Right kidney (tissue), 1 donor: ENCODE measurements around the gene RFX2.
"Not testable (repeated sequence)": the region's sequence is repeated elsewhere in the genome, so short reads cannot be mapped to it uniquely, and the experiment has no call there.

Experiments used
- DNase-seq: peaks from one replicate; pipeline ENCODE4 v3.0.0-alpha.2; 2016

RFX2 gene

GRCh38 chr19:6076291-6076665 lies 34.0 kb downstream of the RFX2 start:
- DNase-seq, result no peak

GRCh38 chr19:6074709-6075403 lies 35.4 kb downstream of the RFX2 start:
- no peak for DNase-seq

DNA sequence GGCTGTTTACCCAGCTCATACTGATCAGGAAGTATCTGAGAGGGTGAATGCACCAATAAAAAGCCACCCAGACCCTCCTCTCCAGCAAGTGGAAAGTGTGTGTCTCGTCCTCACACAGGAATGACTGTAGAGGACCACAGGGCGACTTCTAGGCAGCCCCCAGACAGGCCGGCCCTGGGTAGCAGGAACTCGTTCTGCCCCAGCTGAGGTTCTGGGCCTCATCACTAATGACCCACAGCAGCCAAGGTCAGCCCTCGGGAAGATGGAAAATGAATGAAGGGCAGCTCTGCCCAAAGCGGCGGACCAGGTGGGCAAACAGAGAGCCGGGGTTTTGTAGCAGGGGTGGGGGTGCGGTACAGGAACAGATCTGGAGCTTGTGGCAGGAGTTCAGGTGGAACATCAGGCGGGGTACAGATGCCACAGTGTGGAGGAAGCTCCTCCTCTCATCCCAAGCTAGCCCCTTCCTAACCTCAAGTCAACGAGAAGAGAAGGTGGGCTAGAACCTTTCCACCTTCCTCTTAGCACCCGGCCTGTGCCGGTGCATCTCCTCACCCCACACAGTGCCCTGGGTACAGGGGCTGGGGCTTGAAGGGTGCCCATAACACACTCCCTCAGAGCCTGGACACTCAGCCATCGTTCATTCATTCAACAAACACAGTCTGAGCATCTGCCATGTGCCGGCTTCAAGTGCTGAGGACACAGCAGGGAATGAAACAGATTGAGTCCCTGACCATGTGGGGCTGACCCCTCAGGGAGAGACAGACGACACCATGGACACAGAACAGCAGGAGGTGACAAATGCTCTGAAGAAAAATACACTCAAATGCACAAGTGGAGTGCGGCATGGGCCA lies 36.2 kb downstream of the RFX2 start:
- DNase-seq, result no peak

DNA sequence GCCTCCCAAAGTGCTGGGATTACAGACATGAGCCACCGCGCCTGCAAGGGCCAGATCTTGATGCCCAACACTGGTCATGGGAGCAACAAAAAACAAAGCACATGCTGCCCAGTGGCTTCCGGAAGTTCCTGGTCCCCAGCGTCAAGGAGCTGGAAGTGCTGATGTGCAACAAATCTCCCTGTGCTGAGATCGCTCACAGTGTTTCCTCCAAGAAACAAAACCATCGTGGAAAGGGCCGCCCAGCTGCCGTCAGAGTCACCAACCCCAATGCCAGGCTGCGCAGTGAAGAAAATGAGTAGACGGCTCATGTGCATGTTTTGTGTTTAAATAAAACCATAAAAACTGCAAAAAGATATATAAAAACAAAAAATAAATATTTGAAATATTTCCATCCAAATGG lies 37.1 kb downstream of the RFX2 start:
- DNase-seq, result not testable (repeated sequence)

DNA sequence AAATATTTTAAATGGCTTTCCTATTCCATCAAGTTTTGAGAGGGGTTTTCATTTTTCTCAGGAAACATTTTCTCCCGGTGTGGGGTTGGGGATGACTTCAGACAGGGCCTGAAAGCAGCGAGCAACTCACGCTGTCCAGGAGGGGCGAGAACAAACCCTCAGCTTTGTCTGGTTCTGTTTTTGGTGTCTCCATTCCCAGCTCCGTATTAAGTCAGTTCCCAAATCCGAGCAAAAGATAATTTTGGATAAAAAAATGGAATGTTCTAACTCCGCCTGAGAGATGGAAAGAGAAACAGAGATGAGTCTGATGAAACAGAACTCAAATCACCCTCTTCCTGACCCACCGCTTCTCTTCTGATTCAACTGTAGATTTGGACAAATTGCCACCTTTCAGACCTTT lies 38.4 kb downstream of the RFX2 start:
- no peak for DNase-seq

GRCh38 chr19:6070720-6071485 lies 39.4 kb downstream of the RFX2 start:
- no peak for DNase-seq

GRCh38 chr19:6070207-6070681 lies 40.1 kb downstream of the RFX2 start:
- no peak for DNase-seq

DNA sequence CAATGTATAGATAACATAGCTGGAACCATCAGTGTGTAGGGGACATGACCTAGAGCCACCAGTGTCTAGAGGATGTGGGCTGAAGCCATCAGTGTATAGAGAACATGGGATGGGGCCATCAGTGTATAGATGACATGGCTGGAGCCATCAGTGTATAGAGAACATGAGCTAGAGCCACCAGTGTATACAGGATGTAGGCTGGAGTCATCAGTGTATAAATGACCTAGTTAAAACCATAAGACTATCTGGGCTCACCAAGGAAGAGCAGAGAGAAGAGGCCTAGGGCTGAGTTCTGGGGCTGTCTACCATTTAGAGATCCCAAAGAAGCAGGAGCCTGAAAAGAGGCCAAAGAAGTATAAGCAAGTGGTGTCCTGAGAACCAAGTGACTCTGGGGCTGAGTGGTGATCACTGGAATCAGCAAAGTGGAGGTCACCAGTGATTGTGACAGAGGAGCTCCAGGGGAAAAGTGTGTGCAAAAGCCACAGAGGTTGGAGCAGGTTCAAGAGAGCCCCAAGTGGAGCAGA lies 41.0 kb downstream of the RFX2 start:
- DNase-seq, result no peak

DNA sequence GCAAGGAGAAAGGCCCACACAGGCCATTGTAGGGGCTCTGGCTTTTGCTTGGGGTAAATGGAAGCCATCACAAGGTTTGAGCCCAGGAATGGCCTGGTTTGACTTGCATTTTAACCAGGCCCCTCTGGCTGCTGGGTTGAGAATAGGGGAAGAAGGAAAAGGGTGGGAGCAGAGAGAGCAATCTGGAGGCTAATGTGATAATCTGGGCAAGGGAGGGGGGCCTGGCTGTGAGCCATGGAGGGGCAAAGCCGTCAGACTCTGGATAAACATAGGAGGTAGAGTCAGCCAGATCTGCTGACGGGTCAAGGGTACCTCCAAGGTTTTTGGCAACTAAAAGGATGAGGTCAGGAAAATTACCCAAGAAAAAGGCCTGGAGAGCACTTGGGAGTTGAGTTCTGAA lies 41.6 kb downstream of the RFX2 start:
- no peak for DNase-seq

DNA sequence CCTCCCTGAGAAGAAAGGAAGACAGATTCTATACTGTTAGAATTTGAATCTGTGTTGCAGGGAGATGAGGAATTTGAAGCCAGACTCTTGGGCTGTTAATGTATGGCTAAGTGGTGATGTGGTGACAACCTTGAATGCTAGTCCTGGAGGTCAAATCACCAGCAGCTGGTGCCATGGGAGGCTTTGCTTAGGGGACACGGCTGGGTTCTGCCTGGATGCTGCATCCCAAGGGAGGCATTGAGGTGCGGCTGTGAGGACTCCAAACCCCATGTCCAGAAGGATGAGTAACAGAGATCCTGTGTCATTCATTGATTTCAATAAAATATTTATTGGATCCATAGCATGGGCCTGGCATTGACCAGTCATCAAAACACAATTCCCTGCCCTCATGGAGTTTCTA lies 42.3 kb downstream of the RFX2 start:
- no peak for DNase-seq

GRCh38 chr19:6066661-6067646 lies 43.3 kb downstream of the RFX2 start:
- peak; percentile 66 for DNase-seq

DNA sequence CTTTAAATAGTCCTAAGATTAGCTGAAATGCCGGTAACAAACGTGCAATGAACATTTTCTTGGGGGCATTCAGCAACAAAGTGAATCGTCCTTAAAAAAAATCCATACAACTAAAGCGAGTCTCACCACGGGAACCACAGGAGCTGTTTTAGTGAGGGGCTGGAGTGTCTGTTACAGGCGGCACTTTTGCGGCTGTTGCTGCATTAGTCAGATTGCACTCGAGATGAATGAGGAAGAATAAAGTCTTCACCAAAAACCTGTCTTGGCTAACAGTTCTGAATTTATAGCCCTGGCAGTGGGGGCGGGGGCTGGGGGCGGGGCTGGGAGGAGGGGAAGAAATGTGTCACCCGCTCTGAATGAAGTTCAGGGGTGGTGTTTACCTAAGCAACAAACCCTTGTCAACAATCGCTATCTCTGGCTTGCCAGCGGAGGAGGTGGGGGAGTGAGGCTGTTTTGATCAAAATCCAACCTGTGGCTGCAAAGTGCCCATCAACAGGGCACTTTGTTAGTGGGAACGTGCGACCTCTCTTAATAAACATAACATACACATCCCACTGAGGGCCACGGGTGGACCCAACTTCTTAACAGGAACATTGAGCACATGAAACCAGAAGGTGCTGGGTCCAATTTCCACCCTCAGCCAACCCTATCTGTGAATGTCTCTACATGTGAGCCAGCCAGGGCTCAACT lies 44.5 kb downstream of the RFX2 start:
- peak; percentile 44 for DNase-seq

DNA sequence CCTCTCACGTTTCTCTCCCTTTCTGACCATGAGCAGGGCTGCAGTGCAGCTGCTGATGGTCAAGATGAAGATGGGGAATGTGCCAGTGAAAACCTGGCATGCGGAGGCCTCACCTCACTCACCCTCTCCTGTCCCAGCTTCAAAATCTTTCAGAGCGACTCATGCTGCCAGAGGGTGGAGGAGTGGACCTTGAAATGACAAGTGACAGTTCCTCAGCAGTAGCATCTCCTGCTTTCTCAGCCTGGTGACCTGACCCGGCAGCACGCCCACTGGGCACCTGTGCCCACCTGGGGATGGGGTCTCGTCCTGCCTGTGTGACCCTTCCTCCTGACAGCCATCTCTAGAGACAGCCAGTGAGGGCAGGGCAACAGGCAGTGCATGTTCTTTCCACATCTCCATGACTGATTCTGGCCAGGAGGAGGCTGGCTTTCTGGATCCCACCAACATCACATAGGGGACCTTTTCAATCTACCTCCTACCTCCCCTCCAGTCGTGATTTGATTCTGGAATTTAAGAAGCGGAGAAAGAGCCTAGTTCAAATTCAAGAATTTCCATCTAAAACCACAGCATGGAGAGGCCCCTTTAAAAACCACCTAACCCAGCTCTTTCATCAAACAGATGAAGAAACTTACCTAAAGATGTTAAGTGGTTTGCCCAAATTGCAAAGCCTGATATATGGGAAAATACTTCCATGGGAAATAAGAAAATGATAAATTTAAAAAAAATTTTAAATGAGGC lies 45.8 kb downstream of the RFX2 start:
- DNase-seq, result no peak

- no peak for DNase-seq
Measured at GRCh38 chr19:6063576-6064335, 46.5 kb downstream of the RFX2 start.

DNA sequence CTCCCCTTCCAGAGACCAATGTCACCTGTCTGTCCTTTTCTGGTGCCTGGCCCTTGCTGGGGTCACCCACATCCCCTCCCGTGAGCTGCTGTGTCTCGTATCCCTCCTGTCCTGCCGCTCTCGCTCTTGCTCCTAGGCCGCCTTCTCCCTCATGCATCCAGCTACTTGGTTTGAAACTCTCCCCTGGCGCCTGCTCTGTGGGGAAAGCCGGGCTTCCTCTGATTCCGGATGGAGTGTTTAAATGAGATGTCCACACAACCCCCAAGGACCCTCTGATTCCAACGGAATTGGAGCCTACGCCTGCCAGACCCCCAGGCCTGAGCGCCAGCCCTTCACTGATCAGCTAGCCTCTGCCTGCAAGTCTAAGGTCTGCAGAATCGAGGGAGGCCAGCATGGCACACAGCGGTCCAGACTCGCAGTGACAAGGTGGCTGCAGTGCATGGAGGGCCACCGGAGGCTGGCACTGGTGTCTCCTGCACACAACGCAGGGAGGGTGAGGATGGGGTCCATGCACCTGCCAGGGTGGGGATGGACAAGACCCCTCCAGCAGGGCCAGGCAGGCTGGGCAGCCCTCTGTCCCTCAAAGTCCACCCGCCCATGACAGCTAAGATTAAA lies 47.2 kb downstream of the RFX2 start:
- DNase-seq, result no peak

DNA sequence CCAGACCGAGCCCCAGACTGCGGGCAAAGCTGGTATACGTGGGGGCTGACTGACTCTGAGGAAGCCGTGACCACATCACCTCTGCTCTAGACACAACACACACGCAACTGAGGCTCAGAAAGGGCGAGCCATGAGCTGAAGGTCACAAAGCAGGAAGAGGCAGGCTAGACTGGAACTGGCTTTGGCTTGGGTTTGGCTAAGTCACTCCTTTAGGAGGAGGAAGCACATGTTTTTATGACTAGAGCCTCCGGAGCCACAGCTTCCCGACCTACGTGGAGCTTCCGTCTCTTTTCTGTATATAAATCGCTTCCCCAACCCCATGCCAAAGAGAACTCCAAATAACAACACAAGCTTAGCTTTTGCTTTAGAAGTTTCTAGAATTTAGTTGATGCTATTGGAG lies 48.0 kb downstream of the RFX2 start:
- DNase-seq, result no peak

- no peak for DNase-seq
Measured at GRCh38 chr19:6061376-6062130, 48.7 kb downstream of the RFX2 start.
